Caco-2 (cell line): ENCODE measurements around the gene CABP1. TPM values are rescaled to one million over a fixed set of nuclear protein-coding genes. Genes with fewer than 3 reads are reported as not detected.

Experiments
- BruUV-seq: library from RNA; stranded (reverse); fragments of 400-500 nt; replicated peaks from 2 replicates; lab custom pipeline; 2021; lab: Mats Ljungman, UMichigan
- CTCF ChIA-PET: fragments of 300-600 bp; sonication (Branson Sonifier 250); formaldehyde crosslinking; loops from one replicate; lab custom pipeline; 2022; ENCODE audit warnings: antibody characterized with exemption; lab: Charles Lee
- POLR2A ChIA-PET: fragments of 300-600 bp; sonication (Branson Sonifier 250); formaldehyde crosslinking; loops from one replicate; lab custom pipeline; 2022; ENCODE audit warnings: antibody characterized with exemption; lab: Charles Lee
- DNase-seq, 2 experiments: peaks; one replicate each; pipeline versions ENCODE4 v3.0.0 to v3.0.0-alpha.2; 2020 to 2022
- H3K27me3 ChIP-seq: replicated peaks from 2 replicates; pipeline ENCODE4 v1.6.0; 2011; ENCODE audit warnings: low read length; ENCODE audit not compliant: control insufficient read depth, insufficient read depth
- H3K36me3 ChIP-seq: 2 replicates; pipeline ENCODE4 v1.5.1; 2011; ENCODE audit warnings: low read length; ENCODE audit not compliant: control insufficient read depth, insufficient read depth
- H3K4me1 ChIP-seq: fragments of 250-450 bp; sonication (Bioruptor Pico); 2 replicates; pipeline ENCODE4 v1.5.1; 2020; ENCODE audit warnings: mild to moderate bottlenecking
- H3K4me3 ChIP-seq: 2 replicates; pipeline ENCODE4 v1.5.1; 2011; ENCODE audit warnings: low read depth, mild to moderate bottlenecking, control low read depth, low read length
- H3K9me3 ChIP-seq: fragments of 250-450 bp; sonication (Bioruptor Pico); 2 replicates; pipeline ENCODE4 v1.5.1; 2020; ENCODE audit warnings: mild to moderate bottlenecking, moderate library complexity
- H3K27ac Mint-ChIP-seq: one replicate; pipeline ENCODE4 v1.8.0; 2022; ENCODE audit warnings: mixed read lengths; ENCODE audit not compliant: unreplicated experiment
- H3K27me3 Mint-ChIP-seq: one replicate; pipeline ENCODE4 v1.8.0; 2022; ENCODE audit warnings: mixed read lengths; ENCODE audit not compliant: insufficient read depth, unreplicated experiment
- H3K36me3 Mint-ChIP-seq: one replicate; pipeline ENCODE4 v1.8.0; 2022; ENCODE audit warnings: mild to moderate bottlenecking, mixed read lengths; ENCODE audit not compliant: insufficient read depth, unreplicated experiment
- H3K4me1 Mint-ChIP-seq: one replicate; pipeline ENCODE4 v1.8.0; 2022; ENCODE audit warnings: low read depth, mixed read lengths; ENCODE audit not compliant: unreplicated experiment
- H3K4me3 Mint-ChIP-seq: one replicate; pipeline ENCODE4 v1.8.0; 2022; ENCODE audit warnings: mild to moderate bottlenecking, moderate library complexity, mixed read lengths; ENCODE audit not compliant: unreplicated experiment
- H3K9me3 Mint-ChIP-seq: one replicate; pipeline ENCODE4 v1.8.0; 2022; ENCODE audit warnings: mixed read lengths; ENCODE audit not compliant: unreplicated experiment
- CTCF ChIP-seq, 2 experiments: fragments of 200-600 bp in 1 of 2; IDR thresholded peaks; 1 replicate in 1 of 2; 2 replicates in 1 of 2; pipeline versions ENCODE4 v1.5.1 to v1.8.0; 2011 to 2022; ENCODE audit warnings: antibody characterized with exemption in 1 of 2, control low read depth in 1 of 2, inconsistent platforms in 1 of 2, low read depth in 1 of 2, low read length in 1 of 2, mild to moderate bottlenecking in 1 of 2, moderate library complexity in 1 of 2; ENCODE audit not compliant: insufficient read depth in 1 of 2, severe bottlenecking in 1 of 2, unreplicated experiment in 1 of 2
- intact Hi-C: fragments of 100-400 bp; cut with micrococcal nuclease; formaldehyde crosslinking; loops from one replicate; pipeline ENCODE4 v1.10.0; 2022; ENCODE audit not compliant: unreplicated experiment
- total RNA-seq: library from RNA; stranded (reverse); gene quantifications from 2 replicates; pipeline ENCODE4 v1.2.3, GENCODE V29; 2022

CABP1 gene
- total RNA-seq, 1 experiment from 2014 or later: 0.95 TPM

- Mint-ChIP-seq H3K9me3 (no peaks in the 10 kb centered on the region), H3K4me1 (peaks cover 7% of the 10 kb centered on the region), H3K27ac (no peak overlapping the region), H3K36me3 (peaks cover 17% of the 10 kb centered on the region), H3K4me3 (no peak overlapping the region), H3K27me3 (no peaks in the 10 kb centered on the region)
- intact Hi-C loops: no loop called here
- no peak for DNase-seq
- no peak for TF ChIP-seq CTCF (IDR thresholded peaks at IDR 0.05; ENCODE audit: insufficient read depth in 1 of 2, low read depth in 1 of 2, low read length in 1 of 2, severe bottlenecking in 1 of 2, unreplicated experiment in 1 of 2)
- no peaks in the 10 kb centered on the region for H3K9me3 ChIP-seq
- H3K36me3 ChIP-seq: 0 out of 2 replicates have a peak, but pooled peaks cover 1% of the 10 kb centered on the region
- H3K4me3 ChIP-seq: no peak overlapping the region
- H3K27me3 ChIP-seq: no peaks in the 10 kb centered on the region
- POLR2A ChIA-PET: no interaction called here
- peaks cover 5% of the 10 kb centered on the region; the same call in 1 of the 2 replicates for H3K4me1 ChIP-seq
- BruUV-seq: no TSS peak
- CTCF ChIA-PET: no interaction called here
These were observed 65.6 kb downstream of the CABP1 start for GRCh38 chr12:120706029-120706428.

GRCh38 chr12:120708651-120709050 lies 68.2 kb downstream of the CABP1 start:
- no peak for TF ChIP-seq CTCF (IDR thresholded peaks at IDR 0.05; ENCODE audit: insufficient read depth in 1 of 2, low read depth in 1 of 2, low read length in 1 of 2, severe bottlenecking in 1 of 2, unreplicated experiment in 1 of 2)
- no peak for DNase-seq
- Histone ChIP-seq H3K9me3 (no peaks in the 10 kb centered on the region), H3K4me3 (no peak overlapping the region), H3K27me3 (no peaks in the 10 kb centered on the region), H3K36me3 (no peaks in the 10 kb centered on the region), H3K4me1 (peaks cover 9% of the 10 kb centered on the region)
- H3K4me3 Mint-ChIP-seq: no peak overlapping the region
- no peak overlapping the region for H3K27ac Mint-ChIP-seq
- peaks cover 8% of the 10 kb centered on the region for H3K4me1 Mint-ChIP-seq
- peaks cover 16% of the 10 kb centered on the region for H3K36me3 Mint-ChIP-seq
- BruUV-seq: no TSS peak
- intact Hi-C loops: no loop called here
- CTCF ChIA-PET: no interaction called here
- H3K9me3 Mint-ChIP-seq: no peaks in the 10 kb centered on the region
- no peaks in the 10 kb centered on the region for H3K27me3 Mint-ChIP-seq
- POLR2A ChIA-PET: no interaction called here

GRCh38 chr12:120710031-120710804 lies 69.8 kb downstream of the CABP1 start, which contains the start of gene UNC119B:
UNC119B (plus strand) TSS chr12:120710458; CDS start chr12:120710475, 17 bp downstream.
- H3K9me3 Mint-ChIP-seq: no peaks in the 10 kb centered on the region
- intact Hi-C loops: no loop called here
- Histone ChIP-seq H3K27me3 (no peaks in the 10 kb centered on the region), H3K9me3 (no peaks in the 10 kb centered on the region), H3K36me3 (no peaks in the 10 kb centered on the region; the same call in 1 of the 2 replicates), H3K4me3 (peak within 1 kb of the TSS; percentile 70), H3K4me1 (peaks cover 9% of the 10 kb centered on the region)
- BruUV-seq: no TSS peak
- peak within 1 kb of the TSS; percentile 45 for H3K27ac Mint-ChIP-seq
- H3K27me3 Mint-ChIP-seq: no peaks in the 10 kb centered on the region
- peak; percentile 61 to 82 for DNase-seq
- ChIA-PET CTCF (interaction anchor here (0.5 to 0.9 kb wide), 4 partner anchors 18 to 125 kb away, joined by 3 to 9 read pairs (median 4); partner anchors contain the start of gene CABP1), POLR2A (interaction anchor here (0.6 to 0.8 kb wide), 5 partner anchors 14 to 528 kb away, joined by 3 to 19 read pairs (median 7); partner anchors contain the start of gene DYNLL1)
- H3K4me1 Mint-ChIP-seq: peaks cover 12% of the 10 kb centered on the region
- H3K36me3 Mint-ChIP-seq: peaks cover 32% of the 10 kb centered on the region
- peak within 1 kb of the TSS; percentile 80 for H3K4me3 Mint-ChIP-seq
- TF ChIP-seq CTCF (IDR thresholded peaks at IDR 0.05; ENCODE audit: insufficient read depth in 1 of 2, low read depth in 1 of 2, low read length in 1 of 2, severe bottlenecking in 1 of 2, unreplicated experiment in 1 of 2): no peak
